Activated naive CD8-positive, alpha-beta T cell treated with anti-CD3 and anti-CD28 coated beads, Interleukin-2, amount 50 U/mL, for 24 hours (primary cell): Measurements from ENCODE around the gene CTSC.

Experiments used
- ATAC-seq: fragments of 150-1000 bp; cut with Tn5 transposase; one replicate; pipeline ENCODE4 v1.10.0; 2021
- DNase-seq: peaks from one replicate; pipeline ENCODE4 v3.0.0; 2021
- H3K27ac Mint-ChIP-seq: one replicate; pipeline ENCODE4 v1.8.0; 2021; ENCODE audit warnings: mild to moderate bottlenecking, mixed read lengths
- H3K27me3 Mint-ChIP-seq: one replicate; pipeline ENCODE4 v1.8.0; 2021; ENCODE audit warnings: mixed read lengths
- H3K36me3 Mint-ChIP-seq: one replicate; pipeline ENCODE4 v1.8.0; 2021; ENCODE audit warnings: low read depth, mixed read lengths
- H3K4me1 Mint-ChIP-seq: one replicate; pipeline ENCODE4 v1.8.0; 2021; ENCODE audit warnings: mixed read lengths
- H3K4me3 Mint-ChIP-seq: one replicate; pipeline ENCODE4 v1.8.0; 2021; ENCODE audit warnings: mild to moderate bottlenecking, moderate library complexity, mixed read lengths
- H3K9me3 Mint-ChIP-seq: one replicate; pipeline ENCODE4 v1.8.0; 2021; ENCODE audit warnings: mixed read lengths

Gene CTSC

GRCh38 chr11:88297421-88297820 is 40.1 kb downstream of the CTSC start:
- Mint-ChIP-seq H3K27ac (no peak overlapping the region), H3K27me3 (no peaks in the 10 kb centered on the region), H3K36me3 (peaks cover 74% of the 10 kb centered on the region), H3K9me3 (no peaks in the 10 kb centered on the region), H3K4me1 (peaks cover 27% of the 10 kb centered on the region), H3K4me3 (no peak overlapping the region)
- ATAC-seq = no peak
- DNase-seq = no peak

- Mint-ChIP-seq H3K27me3 (no peaks in the 10 kb centered on the region), H3K27ac (no peak overlapping the region), H3K4me1 (peaks cover 11% of the 10 kb centered on the region)
Observed at GRCh38 chr11:88295028-88295427, 42.5 kb downstream of the CTSC start.

DNA sequence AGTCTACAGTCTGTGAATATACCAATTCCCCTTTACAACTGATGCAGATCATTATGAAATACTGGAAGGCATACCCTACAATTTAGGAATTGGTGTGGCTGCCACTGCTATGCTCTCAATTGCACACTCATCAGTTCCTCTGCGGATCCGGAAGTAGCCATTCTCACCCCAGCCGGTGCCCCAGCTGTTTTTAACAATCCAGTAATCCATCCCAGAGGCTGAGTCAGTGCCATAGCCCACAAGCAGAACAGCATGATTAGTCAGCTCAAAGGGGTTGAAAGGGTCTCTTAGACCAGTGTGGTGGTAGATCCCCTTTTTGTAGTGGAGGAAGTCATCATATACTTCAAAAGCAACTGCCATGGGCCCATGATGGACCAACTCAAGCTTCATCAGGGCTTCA is 43.6 kb downstream of the CTSC start:
- Mint-ChIP-seq H3K4me3 (no peak overlapping the region), H3K27me3 (no peaks in the 10 kb centered on the region), H3K4me1 (peaks cover 11% of the 10 kb centered on the region), H3K27ac (no peak overlapping the region), H3K9me3 (no peaks in the 10 kb centered on the region), H3K36me3 (peaks cover 72% of the 10 kb centered on the region)
- DNase-seq (no peak), ATAC-seq (peak; percentile 36)

More at GRCh38 chr11:88295028-88295427, 42.5 kb downstream of the CTSC start:
- ATAC-seq = no peak
- DNase-seq = no peak
- Mint-ChIP-seq H3K9me3 (no peaks in the 10 kb centered on the region), H3K36me3 (peaks cover 70% of the 10 kb centered on the region), H3K4me3 (no peak overlapping the region)

- H3K4me1 Mint-ChIP-seq = peaks cover 11% of the 10 kb centered on the region
- peaks cover 79% of the 10 kb centered on the region for H3K36me3 Mint-ChIP-seq
- no peak for DNase-seq
- no peak for ATAC-seq
- no peaks in the 10 kb centered on the region for H3K27me3 Mint-ChIP-seq
- H3K27ac Mint-ChIP-seq = no peak overlapping the region
- H3K9me3 Mint-ChIP-seq = peaks cover 11% of the 10 kb centered on the region
- H3K4me3 Mint-ChIP-seq = no peak overlapping the region
Observed at GRCh38 chr11:88292171-88292843, 45.2 kb downstream of the CTSC start.

DNA sequence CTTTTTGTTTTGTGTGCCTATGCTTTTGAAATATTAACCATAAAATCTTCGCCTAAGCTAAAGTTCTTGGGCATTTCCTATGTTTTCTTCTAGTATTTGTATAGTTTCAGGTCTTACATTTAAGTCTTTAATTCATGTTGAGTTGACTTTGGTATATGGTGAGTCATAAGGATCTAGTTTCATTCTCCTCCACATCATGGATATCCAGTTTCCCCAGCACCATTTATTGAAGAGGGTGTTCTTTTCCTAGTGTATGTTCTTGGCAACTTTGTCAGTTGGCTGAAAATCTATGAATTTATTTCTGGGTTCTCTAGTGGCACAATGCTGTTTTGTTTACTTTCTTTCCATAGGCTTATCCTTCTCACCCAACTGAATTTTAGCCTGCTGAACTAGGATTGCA is 49.0 kb downstream of the CTSC start:
- H3K27ac Mint-ChIP-seq = no peak overlapping the region
- H3K4me3 Mint-ChIP-seq = no peak overlapping the region
- ATAC-seq (no peak), DNase-seq (no peak)
- H3K36me3 Mint-ChIP-seq = peaks cover 58% of the 10 kb centered on the region
- H3K9me3 Mint-ChIP-seq = peaks cover 11% of the 10 kb centered on the region
- no peaks in the 10 kb centered on the region for H3K27me3 Mint-ChIP-seq
- H3K4me1 Mint-ChIP-seq = no peaks in the 10 kb centered on the region

- ATAC-seq = no peak
- H3K36me3 Mint-ChIP-seq = peaks cover 40% of the 10 kb centered on the region
- no peak overlapping the region for H3K27ac Mint-ChIP-seq
- DNase-seq = no peak
- H3K9me3 Mint-ChIP-seq = peaks cover 11% of the 10 kb centered on the region
- no peaks in the 10 kb centered on the region for H3K27me3 Mint-ChIP-seq
- no peak overlapping the region for H3K4me3 Mint-ChIP-seq
- no peaks in the 10 kb centered on the region for H3K4me1 Mint-ChIP-seq
Observed at GRCh38 chr11:88284336-88285050, 53.0 kb downstream of the CTSC start.

DNA sequence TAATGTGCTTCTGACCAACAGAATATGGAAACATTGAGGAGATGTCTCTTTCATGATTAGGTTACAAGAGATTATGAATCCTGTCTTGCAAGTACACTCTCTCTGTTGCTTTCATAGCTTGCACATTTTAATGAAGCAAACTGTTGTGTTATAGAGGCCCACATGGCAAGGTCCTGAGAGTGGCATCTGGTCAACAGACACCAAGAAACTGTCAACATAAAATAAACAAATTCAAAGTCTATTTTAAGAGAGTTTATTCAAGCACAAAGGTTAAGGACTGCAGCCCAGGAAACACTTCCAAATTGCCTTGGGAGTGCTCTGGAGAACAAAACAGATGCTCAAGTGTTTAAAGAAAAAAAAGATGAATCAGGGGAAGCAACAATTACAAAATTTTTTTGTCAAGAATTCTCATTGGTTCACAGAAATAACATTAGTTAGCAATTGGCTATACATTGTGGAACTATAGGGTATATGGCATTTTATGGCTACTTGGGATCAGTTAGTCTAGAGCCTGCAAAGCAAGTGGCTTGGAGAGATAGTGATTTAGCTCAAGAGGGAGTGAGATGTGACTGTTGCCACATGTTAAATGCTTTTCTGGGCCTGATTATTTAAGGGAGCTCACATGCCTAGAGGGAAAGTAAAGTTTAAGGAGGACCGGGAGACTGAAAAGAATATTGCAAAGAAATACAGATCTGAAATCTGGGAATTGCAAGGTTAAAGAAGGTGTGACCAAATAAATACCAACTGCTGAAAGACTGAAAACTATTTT is 54.6 kb downstream of the CTSC start:
- peaks cover 32% of the 10 kb centered on the region for H3K36me3 Mint-ChIP-seq

DNA sequence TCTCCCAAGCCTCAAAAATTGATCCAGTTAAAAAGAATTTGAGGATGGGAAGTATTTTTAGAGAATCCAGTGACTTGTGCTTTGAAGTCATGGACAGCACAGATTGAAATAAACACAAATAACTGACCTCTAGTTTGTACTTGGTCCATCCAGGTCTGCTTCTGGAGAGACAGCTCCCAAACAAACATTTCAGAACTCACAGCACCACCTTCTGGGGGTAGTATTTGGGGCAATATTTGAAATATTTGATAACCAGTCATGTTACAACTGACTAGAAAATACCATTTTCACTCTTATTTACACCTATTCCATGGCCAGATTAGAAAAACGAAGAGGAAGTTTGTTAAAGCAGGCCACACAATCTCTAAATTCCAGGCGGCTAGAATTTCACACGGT is 56.2 kb downstream of the CTSC start:
- no peak for ATAC-seq
- no peaks in the 10 kb centered on the region for H3K27me3 Mint-ChIP-seq
- no peak for DNase-seq
- no peaks in the 10 kb centered on the region for H3K4me1 Mint-ChIP-seq
- no peaks in the 10 kb centered on the region for H3K9me3 Mint-ChIP-seq
- no peak overlapping the region for H3K4me3 Mint-ChIP-seq
- H3K27ac Mint-ChIP-seq = no peak overlapping the region
- peaks cover 23% of the 10 kb centered on the region for H3K36me3 Mint-ChIP-seq

More for the DNA sequence above, 54.6 kb downstream of the CTSC start:
- no peak for DNase-seq
- Mint-ChIP-seq H3K9me3 (peaks cover 3% of the 10 kb centered on the region), H3K27ac (no peak overlapping the region), H3K4me1 (no peaks in the 10 kb centered on the region), H3K4me3 (no peak overlapping the region), H3K27me3 (no peaks in the 10 kb centered on the region)
- ATAC-seq = no peak

- no peak for DNase-seq
- Mint-ChIP-seq H3K36me3 (peaks cover 23% of the 10 kb centered on the region), H3K27me3 (no peaks in the 10 kb centered on the region), H3K4me1 (no peaks in the 10 kb centered on the region), H3K9me3 (no peaks in the 10 kb centered on the region), H3K4me3 (no peak overlapping the region), H3K27ac (no peak overlapping the region)
- no peak for ATAC-seq
Observed at GRCh38 chr11:88280673-88281316, 56.7 kb downstream of the CTSC start.

DNA sequence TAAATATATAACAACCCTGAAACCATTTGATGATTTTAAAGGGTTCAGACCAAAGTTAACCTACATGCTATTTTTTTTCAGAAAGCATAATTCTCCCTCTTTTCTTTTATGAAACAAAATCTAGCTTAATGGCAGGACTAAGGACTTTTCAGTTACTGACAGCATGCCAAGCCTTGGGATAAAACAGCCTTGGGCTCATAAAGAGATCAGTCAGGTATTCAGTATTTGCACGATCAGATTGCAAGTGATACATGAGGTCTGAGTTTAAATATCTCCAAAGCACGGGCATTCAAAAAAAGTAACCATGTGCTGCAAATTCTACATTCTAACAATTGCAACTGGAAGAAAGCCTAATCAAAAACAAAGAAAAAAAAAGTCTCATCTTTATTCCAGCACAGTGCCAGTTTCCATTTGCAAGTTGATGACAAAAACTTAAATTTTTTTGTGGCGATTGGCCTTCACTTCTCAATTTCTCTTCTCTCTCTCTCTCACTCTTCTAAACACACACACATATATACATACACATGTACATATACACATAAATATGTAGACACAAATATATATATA is 60.1 kb downstream of the CTSC start:
- H3K9me3 Mint-ChIP-seq = no peaks in the 10 kb centered on the region
- no peak for DNase-seq

DNA sequence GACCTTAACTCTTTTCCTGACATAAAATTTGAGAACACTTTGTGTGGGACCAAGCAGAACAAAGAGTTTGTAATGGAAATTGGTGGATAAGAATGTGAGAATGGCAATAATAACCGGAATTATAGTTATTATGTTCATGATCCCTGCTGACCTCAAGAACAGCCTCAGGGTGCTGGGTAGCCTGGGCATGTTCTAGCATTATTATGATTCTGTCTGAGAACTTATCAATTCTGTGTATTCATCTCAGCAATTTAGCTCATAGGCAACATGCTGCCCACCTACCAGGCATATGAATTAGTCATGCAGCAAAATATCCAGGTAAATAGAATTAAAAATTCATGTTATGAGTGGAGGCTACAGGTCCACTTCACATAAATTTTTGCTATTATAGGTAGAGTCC is 61.9 kb downstream of the CTSC start:
- no peaks in the 10 kb centered on the region for H3K4me1 Mint-ChIP-seq
- no peak overlapping the region for H3K4me3 Mint-ChIP-seq
- no peaks in the 10 kb centered on the region for H3K27me3 Mint-ChIP-seq
- H3K27ac Mint-ChIP-seq = no peak overlapping the region
- ATAC-seq (no peak), DNase-seq (no peak)
- peaks cover 15% of the 10 kb centered on the region for H3K36me3 Mint-ChIP-seq
- no peaks in the 10 kb centered on the region for H3K9me3 Mint-ChIP-seq

More for the DNA sequence above, 60.1 kb downstream of the CTSC start:
- Mint-ChIP-seq H3K27me3 (no peaks in the 10 kb centered on the region), H3K27ac (no peak overlapping the region), H3K36me3 (peaks cover 15% of the 10 kb centered on the region), H3K4me1 (no peaks in the 10 kb centered on the region), H3K4me3 (no peak overlapping the region)
- no peak for ATAC-seq

GRCh38 chr11:88266919-88267318 is 70.6 kb downstream of the CTSC start:
- Mint-ChIP-seq H3K27ac (no peak overlapping the region), H3K9me3 (peaks cover 3% of the 10 kb centered on the region), H3K27me3 (no peaks in the 10 kb centered on the region), H3K36me3 (peaks cover 50% of the 10 kb centered on the region), H3K4me1 (no peaks in the 10 kb centered on the region), H3K4me3 (no peak overlapping the region)
- ATAC-seq (no peak), DNase-seq (no peak)

- Mint-ChIP-seq H3K4me3 (no peak overlapping the region), H3K27me3 (no peaks in the 10 kb centered on the region), H3K4me1 (no peaks in the 10 kb centered on the region), H3K27ac (no peak overlapping the region), H3K36me3 (peaks cover 57% of the 10 kb centered on the region), H3K9me3 (peaks cover 11% of the 10 kb centered on the region)
- ATAC-seq = no peak
- DNase-seq = no peak
Observed at GRCh38 chr11:88266157-88266556, 71.4 kb downstream of the CTSC start.

GRCh38 chr11:88259431-88259830 is 78.1 kb downstream of the CTSC start:
- H3K4me3 Mint-ChIP-seq = no peak overlapping the region
- no peaks in the 10 kb centered on the region for H3K4me1 Mint-ChIP-seq
- no peak overlapping the region for H3K27ac Mint-ChIP-seq
- no peak for DNase-seq
- ATAC-seq = no peak
- peaks cover 40% of the 10 kb centered on the region for H3K36me3 Mint-ChIP-seq
- peaks cover 61% of the 10 kb centered on the region for H3K9me3 Mint-ChIP-seq
- no peaks in the 10 kb centered on the region for H3K27me3 Mint-ChIP-seq
